ENCODE data around the gene UGGT2. TPM values are rescaled to one million over a fixed set of nuclear protein-coding genes. Genes with fewer than 3 reads are reported as not detected.
A peak's percentile ranks its signal among the peaks of the same experiment; 100 is the strongest.

UGGT2 gene
- total RNA-seq, 2 donors from 2014 or later, result 17.3 to 25.6 TPM

DNA sequence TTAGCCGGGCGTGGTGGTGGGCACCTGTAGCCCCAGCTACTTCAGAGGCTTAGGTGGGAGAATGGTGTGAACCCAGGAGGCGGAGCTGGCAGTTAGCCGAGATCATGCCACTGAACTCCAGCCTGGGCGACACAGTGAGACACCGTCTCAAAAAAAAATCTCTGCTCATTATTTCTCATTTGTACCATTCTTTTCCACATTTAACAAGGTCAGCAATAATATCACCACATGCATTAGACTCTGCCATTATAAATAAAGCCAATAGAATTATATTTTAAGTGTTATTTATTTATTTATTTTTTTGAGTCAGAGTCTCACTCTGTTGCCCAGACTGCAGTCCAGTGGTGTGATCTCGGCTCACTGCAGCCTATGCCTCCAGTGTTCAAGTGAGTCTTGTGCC lies 24.2 kb downstream of the UGGT2 start:
- DNase-seq (ENCODE audit: low spot score), result no peak
- TF ChIP-seq CTCF (IDR thresholded peaks at IDR 0.05), result no peak

DNA sequence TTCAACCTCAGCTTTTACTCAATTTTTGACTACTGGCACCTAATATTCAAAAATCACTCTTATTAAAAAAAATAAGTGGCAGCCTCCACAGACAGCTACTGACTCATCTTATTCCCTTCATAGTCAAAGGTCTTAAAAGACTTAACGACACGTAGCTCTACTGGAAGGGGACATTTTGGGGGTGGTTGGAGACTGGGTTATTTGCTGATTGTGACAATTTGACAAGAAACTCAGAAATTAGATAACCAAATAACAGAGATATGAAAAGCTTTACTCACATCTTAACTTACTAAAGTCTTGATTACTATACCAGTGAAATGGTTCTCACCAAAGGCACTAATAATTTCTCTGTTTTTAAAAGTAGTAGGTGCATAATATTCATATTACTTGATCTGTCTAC lies 25.7 kb downstream of the UGGT2 start:
- Histone ChIP-seq H3K36me3 (no peaks in the 10 kb centered on the region), H3K4me1 (no peaks in the 10 kb centered on the region), H3K27me3 (no peaks in the 10 kb centered on the region), H3K4me3 (no peak overlapping the region), H3K9me3 (no peaks in the 10 kb centered on the region), H3K27ac (no peak overlapping the region)
- no peak for DNase-seq (ENCODE audit: low spot score)
- TF ChIP-seq CTCF (IDR thresholded peaks at IDR 0.05), result no peak

More for the DNA sequence above, 24.2 kb downstream of the UGGT2 start:
- Histone ChIP-seq H3K27me3 (no peaks in the 10 kb centered on the region), H3K36me3 (no peaks in the 10 kb centered on the region), H3K4me3 (no peak overlapping the region), H3K9me3 (no peaks in the 10 kb centered on the region), H3K27ac (no peak overlapping the region), H3K4me1 (no peaks in the 10 kb centered on the region)

- Histone ChIP-seq H3K4me1 (no peaks in the 10 kb centered on the region), H3K36me3 (no peaks in the 10 kb centered on the region), H3K9me3 (no peaks in the 10 kb centered on the region), H3K27ac (no peak overlapping the region), H3K4me3 (no peak overlapping the region), H3K27me3 (no peaks in the 10 kb centered on the region)
- TF ChIP-seq CTCF (IDR thresholded peaks at IDR 0.05), result no peak
- no peak for DNase-seq (ENCODE audit: low spot score)
Observed at GRCh38 chr13:96025283-96025682, 27.9 kb downstream of the UGGT2 start.

DNA sequence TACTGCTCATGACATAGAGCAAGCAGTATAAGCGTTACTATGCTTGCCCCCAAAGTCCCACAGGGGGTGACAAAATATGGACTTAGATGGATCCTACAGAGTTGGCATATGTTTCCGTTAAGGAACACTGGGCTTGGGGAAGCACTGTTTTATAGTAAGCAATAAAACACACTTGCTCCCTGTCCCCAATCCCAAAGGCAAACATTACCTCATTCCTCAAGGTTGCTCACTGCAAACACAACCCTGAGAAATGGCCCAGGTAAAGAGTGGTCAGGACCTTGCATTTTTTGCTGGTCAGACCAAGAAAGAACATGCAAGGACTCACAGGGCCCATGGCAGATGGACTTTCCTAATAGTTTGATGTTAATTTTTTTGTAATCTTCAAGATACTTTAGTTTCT lies 32.3 kb downstream of the UGGT2 start:
- no peak overlapping the region for H3K4me3 ChIP-seq

GRCh38 chr13:96020155-96020575 lies 33.0 kb downstream of the UGGT2 start:
- no peak for DNase-seq (ENCODE audit: low spot score)
- no peak overlapping the region for H3K27ac ChIP-seq
- no peaks in the 10 kb centered on the region for H3K4me1 ChIP-seq
- TF ChIP-seq CTCF (IDR thresholded peaks at IDR 0.05), result peak in 1 of 2 donors; percentile 77
- peaks cover 0 to 12% of the 10 kb centered on the region in 2 donors for H3K9me3 ChIP-seq
- no peak overlapping the region for H3K4me3 ChIP-seq
- peaks cover 12% of the 10 kb centered on the region for H3K36me3 ChIP-seq
- H3K27me3 ChIP-seq, result no peaks in the 10 kb centered on the region

More for the DNA sequence above, 32.3 kb downstream of the UGGT2 start:
- no peaks in the 10 kb centered on the region for H3K27me3 ChIP-seq
- peaks cover 12% of the 10 kb centered on the region for H3K36me3 ChIP-seq
- H3K4me1 ChIP-seq, result no peaks in the 10 kb centered on the region
- no peak for DNase-seq (ENCODE audit: low spot score)
- TF ChIP-seq CTCF (IDR thresholded peaks at IDR 0.05), result no peak
- no peak overlapping the region for H3K27ac ChIP-seq
- H3K9me3 ChIP-seq, result peaks cover 0 to 6% of the 10 kb centered on the region in 2 donors

DNA sequence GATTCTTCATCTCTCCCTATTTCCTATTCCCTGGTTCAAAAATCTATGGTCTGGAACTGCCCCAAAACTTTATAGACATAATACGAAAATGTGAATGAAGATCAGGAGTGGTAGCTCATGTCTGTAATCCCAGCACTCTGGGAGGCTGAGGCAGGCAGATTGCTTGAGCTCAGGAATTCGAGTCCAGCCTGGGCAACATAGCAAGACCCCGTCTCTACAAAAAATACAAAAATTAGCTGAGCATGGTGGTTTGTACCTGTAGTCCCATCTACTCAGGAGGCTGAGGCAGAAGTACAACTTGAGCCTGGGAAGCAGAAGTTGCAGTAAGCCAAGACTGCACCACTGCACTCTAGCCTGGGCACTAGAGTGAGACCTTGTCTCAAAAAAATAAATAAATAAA lies 35.1 kb downstream of the UGGT2 start:
- Histone ChIP-seq H3K36me3 (peaks cover 12% of the 10 kb centered on the region), H3K4me3 (no peak overlapping the region), H3K9me3 (peaks cover 0 to 12% of the 10 kb centered on the region in 2 donors), H3K27me3 (no peaks in the 10 kb centered on the region), H3K4me1 (no peaks in the 10 kb centered on the region), H3K27ac (no peak overlapping the region)
- TF ChIP-seq CTCF (IDR thresholded peaks at IDR 0.05), result no peak
- no peak for DNase-seq (ENCODE audit: low spot score)

Data from right atrium auricular region (tissue), 2 donors.